Cardiac fibroblast (primary cell): Measurements from ENCODE around the gene VMAC.
A peak's percentile ranks its signal among the peaks of the same experiment; 100 is the strongest.

ENCODE experiments used
- DNase-seq, 2 donors: peaks; one replicate each; pipeline versions ENCODE4 v3.0.0 to v3.0.0-alpha.2; 2010; ENCODE audit warnings: low read depth in 2 of 2
- H3K4me3 ChIP-seq, 2 donors: replicated peaks in 1 of 2; 1 replicate in 1 of 2; 2 replicates in 1 of 2; pipeline ENCODE4 v1.5.1; 2011; ENCODE audit warnings: low read depth in 2 of 2, low read length in 2 of 2, mild to moderate bottlenecking in 2 of 2, moderate library complexity in 1 of 2
- TF ChIP-seq, protein P1 (sequence below): IDR thresholded peaks from one replicate; pipeline ENCODE4 v1.5.1; 2011; ENCODE audit warnings: low read depth, mild to moderate bottlenecking, low read length, inconsistent platforms

Gene VMAC

DNA sequence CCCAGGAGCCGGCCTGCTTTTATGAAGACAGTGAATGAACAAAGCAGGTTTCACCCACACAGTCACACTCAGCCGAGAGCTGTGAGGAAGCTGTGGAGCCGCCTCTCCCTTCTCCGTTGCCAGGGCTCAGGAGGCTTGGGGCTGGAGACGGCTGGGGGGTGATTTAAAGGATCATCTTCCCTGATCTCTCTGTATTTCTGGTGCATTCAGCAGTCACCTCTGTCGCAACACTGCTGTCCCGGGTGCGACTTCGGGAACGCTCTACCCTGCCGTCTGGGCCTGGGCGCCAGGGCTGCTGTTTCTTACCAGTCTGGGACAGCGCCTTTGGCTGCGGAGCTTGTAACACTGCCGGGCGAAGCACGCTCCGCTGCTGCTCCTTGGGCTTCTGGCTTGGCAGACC lies 27.5 kb downstream of the VMAC start:
- TF ChIP-seq, protein P1, sequence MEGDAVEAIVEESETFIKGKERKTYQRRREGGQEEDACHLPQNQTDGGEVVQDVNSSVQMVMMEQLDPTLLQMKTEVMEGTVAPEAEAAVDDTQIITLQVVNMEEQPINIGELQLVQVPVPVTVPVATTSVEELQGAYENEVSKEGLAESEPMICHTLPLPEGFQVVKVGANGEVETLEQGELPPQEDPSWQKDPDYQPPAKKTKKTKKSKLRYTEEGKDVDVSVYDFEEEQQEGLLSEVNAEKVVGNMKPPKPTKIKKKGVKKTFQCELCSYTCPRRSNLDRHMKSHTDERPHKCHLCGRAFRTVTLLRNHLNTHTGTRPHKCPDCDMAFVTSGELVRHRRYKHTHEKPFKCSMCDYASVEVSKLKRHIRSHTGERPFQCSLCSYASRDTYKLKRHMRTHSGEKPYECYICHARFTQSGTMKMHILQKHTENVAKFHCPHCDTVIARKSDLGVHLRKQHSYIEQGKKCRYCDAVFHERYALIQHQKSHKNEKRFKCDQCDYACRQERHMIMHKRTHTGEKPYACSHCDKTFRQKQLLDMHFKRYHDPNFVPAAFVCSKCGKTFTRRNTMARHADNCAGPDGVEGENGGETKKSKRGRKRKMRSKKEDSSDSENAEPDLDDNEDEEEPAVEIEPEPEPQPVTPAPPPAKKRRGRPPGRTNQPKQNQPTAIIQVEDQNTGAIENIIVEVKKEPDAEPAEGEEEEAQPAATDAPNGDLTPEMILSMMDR = no peak
- no peak for DNase-seq
- no peak overlapping the region for H3K4me3 ChIP-seq

DNA sequence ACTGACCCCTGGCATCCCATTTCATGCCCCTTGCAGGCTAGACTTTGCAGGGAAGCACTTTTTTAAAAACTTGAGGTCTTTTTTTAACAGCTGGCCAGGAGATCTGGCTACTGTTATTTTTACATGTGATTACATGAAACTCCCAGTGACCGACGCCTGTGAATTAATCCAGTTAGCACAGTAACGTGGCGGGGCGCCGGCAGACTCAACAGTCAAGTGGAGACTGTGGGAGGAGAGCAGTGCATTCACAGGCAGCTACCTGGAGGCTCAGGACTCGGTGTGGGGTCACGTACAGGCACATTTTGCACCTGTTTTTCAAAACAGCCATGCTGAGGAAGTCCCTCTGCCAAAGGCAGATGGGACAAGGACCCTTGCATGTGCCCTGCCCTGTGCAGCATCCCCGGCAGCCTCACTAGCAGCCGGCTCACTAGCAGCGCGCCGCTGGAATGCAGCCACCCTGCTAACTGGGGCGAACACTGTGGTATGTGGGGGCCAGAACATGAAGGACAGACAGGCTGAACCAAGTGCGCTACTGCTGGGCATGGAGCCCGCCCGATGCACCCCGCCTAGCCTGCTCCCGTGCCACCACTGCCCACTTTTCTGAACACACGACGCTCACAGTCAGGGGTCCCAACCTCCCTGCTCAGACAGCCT lies 28.1 kb downstream of the VMAC start:
- TF ChIP-seq, protein P1 = no peak
- no peak for DNase-seq
- H3K4me3 ChIP-seq = no peak overlapping the region

DNA sequence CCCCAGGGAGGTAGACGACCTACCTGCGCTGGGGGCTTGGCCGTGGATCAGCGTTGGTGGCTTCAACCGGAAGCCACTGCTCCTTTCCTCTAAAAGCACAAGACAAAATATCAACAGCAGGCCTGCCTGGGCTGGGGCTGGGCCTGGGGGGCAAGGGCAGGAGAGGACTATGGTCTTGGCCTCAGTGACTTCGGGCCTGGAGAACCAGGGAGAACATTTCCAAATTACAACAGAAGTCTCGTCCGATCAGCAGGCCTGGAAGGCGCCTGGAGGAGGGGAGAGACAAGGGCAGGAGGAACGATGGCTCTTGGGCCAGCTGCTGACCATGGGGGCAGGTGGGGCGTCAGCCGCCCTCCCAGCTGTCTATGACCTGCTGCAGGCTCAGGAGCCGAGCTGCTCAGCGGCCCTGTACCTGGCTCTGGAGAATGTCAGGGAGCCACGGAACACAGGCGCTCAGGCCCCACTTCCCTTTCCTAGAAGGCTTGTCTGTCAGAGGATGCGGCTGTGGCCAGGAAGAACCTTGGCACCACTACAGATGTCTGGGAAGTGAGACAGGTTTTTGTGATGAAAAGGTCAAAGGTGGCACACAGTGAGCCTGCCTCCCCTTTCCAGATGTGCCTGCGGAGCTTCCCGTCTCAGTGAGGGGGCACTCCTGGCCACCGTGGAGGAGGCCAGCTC lies 28.9 kb downstream of the VMAC start:
- H3K4me3 ChIP-seq = no peak overlapping the region
- DNase-seq = no peak
- TF ChIP-seq, protein P1 = no peak

DNA sequence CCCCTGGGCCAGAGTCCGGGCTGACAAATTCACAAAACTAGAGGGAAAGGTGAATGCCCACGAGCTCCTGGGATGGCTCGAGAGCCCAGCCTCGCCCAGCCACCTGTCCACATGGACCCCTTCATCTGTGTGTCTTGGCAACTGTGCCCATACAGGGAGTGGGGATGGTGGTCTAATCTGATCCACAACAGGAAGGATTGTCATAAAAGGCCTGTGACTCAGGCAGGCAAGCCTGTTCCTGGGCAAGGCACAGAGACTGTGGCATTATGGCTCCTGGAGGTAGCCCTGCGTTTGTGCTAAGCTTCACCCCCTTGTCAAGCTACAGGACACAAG lies 29.4 kb downstream of the VMAC start:
- no peak overlapping the region for H3K4me3 ChIP-seq
- TF ChIP-seq, protein P1 = no peak
- peak in 1 of 2 donors; percentile 18 for DNase-seq

DNA sequence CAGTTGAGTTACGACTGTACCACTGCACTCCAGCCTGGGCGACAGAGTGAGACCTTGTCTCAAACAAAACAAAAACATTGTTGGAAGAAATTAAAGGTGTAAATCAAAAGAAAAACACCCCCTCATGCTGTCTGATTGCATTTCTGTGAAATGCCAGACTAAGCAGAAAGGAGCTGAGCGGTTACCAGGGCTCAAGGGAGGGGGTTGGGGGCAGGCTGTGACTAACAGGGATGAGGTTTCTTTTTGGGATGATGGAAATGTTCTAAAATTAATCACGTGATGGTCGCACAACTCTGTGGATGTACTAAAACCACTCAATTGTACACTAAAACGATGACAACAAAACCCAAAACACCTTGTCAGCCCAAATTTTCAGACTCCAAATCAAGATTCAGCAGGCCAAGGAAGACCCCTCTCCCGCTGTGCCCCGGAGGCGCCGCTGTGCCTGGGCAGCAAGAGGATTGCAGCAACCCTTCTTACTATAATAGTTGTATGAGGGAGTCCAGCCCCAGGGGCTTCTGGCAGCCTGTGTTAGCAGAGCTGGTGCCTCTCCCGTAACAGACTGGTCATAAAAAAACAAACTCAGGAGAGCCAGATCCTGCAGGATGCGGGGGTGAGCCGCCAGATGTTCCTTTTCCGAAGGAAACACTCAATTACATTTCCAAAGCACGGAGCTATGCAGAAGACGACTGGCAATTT lies 30.3 kb downstream of the VMAC start:
- TF ChIP-seq, protein P1 = no peak
- DNase-seq = peak; percentile 42 to 80
- H3K4me3 ChIP-seq = no peak overlapping the region

DNA sequence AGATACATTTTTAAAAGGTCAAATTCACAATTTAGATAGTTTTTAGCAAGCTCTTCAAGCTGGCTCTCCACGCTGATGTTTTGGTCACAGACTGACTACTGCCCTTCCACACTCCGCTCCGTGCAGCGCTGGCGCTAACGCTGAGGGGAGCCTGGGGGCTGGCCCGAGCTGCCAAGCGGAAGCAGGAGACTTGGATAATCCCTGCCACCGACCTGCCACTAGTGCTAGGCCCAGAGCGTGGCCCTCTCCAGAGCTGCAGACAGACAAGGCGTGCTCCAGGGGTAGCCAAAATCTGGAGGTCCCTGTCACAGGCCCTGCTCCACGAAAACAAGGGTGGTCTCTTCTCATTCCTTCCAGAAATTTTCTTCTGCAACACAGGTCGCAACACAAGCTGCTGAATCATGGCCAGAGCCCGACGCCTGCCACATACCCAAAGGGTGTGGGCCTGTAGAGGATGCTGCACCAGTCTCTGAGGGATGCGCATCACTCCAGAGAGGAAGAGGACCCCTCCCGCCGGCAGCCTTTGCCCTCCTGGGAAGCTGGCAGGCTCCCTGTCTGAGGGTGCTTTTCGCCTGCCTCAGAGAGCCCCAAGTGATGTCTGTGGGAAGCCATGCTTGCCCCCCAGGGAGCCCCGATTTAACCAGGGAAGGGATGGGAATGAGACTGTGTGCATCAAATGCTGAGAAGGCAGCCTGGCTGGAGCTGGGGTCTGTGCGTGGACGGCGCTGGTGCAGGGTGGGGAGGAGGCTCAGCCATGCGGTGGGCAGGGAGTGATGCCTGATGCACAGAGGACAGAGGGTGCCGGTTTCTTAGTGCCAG lies 31.0 kb downstream of the VMAC start:
- TF ChIP-seq, protein P1 = no peak
- no peak for DNase-seq
- H3K4me3 ChIP-seq = no peak overlapping the region
